HFF-Myc (cell line): ENCODE results near the gene SLIT3.

Experiments
- DNase-seq: peaks from one replicate; pipeline ENCODE4 v3.0.0-alpha.2; 2011; ENCODE audit warnings: low read depth; ENCODE audit errors: extremely low read depth
- H3K4me3 ChIP-seq: replicated peaks from 2 replicates; pipeline ENCODE4 v1.5.1; 2011; ENCODE audit warnings: low read depth, mild to moderate bottlenecking, control low read depth, low read length
- CTCF ChIP-seq: IDR thresholded peaks from 2 replicates; pipeline ENCODE4 v1.5.1; 2012; ENCODE audit warnings: mild to moderate bottlenecking, low read depth, low read length, control low read depth; ENCODE audit errors: missing control alignments

SLIT3 gene

DNA sequence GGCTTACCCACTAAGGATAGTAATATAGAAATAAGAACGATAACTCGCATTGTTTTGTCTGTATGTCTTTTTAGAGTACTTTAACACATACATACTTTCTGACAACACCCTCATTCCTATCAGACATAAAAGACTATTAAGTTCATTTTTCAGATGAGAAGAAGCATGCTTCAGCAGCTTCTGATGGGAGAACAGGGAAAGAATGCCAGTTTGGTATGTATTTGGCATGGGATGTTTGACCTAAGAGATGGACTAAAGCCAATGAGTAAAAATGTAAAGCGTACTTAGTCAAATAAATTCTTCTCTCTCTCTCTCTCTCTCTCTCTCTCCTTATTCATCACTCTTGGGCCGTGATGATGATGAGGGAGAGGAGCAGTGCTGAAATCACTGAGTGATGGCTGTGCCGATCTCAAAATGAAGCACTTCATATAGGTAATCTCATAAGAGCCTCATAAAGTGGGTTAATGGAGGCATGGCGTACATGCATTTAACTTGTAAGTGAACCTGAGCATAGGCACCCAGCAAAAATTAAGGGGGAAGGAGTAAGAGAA is 71.5 kb downstream of the SLIT3 start:
- TF ChIP-seq CTCF = no peak
- no peak overlapping the region for H3K4me3 ChIP-seq
- no peak for DNase-seq

DNA sequence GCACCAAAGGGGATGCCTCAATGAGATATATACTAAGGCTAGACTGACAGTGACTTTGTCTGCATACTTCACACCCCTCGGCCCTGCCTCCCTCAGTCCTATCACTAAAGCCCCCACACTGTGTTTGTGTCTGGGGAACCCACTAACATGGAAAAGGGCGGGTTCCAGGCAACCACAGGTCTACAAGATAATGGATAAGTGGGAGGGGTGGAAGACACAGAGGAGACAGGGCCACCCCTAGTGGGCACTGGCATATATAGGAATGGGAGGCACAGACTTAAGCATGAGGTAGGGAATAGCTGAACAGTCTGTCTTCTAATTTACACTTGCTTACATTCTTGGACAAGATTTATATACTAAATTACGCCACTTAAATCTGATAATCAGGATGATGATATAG is 74.0 kb downstream of the SLIT3 start:
- peak; percentile 8 for TF ChIP-seq CTCF
- H3K4me3 ChIP-seq = no peak overlapping the region
- DNase-seq = no peak

DNA sequence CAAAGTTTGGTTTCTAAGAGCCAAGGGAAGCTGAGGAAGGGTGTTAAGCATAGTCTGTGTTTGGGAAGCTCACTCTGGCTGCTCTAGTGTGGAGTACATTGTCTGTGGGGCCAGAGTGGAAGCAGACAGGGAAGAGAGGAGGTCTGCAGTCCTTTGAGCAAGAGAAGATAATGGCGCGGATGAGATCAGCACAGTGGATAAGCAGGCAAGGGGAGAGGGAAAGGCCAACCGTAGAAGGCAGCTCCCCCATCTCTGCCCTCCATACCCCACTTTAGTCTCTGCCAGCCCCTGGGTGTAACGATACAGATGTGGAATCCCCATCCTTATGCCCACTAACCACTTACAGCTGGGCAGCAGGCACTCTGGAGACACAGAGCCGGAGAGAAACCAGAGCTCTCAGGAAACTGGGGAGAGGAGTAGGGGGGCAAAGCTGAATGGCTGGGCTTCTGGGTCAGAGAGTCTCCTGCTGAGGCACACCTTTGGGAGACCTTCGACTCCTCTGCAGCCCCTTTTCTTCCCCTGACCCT is 75.0 kb downstream of the SLIT3 start:
- TF ChIP-seq CTCF = no peak
- H3K4me3 ChIP-seq = no peak overlapping the region

GRCh38 chr5:169223595-169223953 is 77.4 kb downstream of the SLIT3 start:
- no peak for TF ChIP-seq CTCF
- H3K4me3 ChIP-seq = no peak overlapping the region
- no peak for DNase-seq

More for the DNA sequence above, 75.0 kb downstream of the SLIT3 start:
- no peak for DNase-seq

DNA sequence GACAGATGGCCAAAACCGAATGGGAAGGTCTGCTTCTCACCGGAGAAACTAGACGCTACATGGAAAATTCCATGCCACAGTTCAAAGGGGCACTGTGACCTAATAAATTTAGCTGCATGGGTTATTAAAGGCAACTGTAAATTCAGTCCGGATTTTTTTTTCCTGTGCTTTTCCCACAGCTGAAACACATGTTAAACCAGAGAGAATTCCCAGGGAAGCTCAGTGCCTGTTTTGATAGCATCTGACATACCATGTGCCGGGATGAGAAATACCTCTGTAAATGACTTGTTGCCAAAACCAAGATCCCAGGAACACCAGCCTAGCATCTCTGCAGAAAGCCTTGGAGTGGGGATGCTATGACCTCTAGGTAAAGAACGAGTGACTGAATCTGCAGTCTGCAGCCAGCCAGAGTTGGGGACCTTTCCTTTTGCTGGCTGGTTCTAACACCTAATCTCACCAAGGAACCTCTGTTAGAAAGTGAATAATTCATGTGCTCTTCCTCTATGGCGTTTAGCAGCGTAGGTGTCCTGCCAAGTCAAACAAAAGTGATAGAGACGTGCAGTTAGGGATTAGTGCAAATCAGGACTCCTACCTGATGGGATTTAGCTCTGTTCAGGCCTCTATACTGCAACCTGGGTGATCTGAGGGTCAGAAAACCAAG is 77.9 kb downstream of the SLIT3 start:
- DNase-seq = peak; percentile 35
- no peak overlapping the region for H3K4me3 ChIP-seq
- TF ChIP-seq CTCF = no peak

DNA sequence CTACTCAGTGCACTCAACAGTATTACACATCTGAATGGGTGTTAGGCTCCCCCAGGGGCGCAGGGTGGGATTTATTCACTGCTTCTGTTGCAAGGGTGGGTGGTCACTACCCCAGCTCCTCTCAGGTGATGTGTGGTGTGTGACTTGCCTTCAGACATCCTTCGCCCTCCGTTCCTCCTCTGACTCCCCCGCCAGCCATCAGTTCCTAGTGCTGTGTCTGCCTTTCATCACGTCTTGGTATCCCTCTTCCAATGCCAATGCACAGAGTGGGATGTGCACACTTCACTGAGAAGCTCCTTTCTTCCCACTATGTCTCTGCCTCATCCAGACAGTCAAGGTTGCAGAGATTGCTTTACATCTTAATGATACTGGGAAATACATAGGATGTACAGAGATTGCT is 79.4 kb downstream of the SLIT3 start:
- no peak overlapping the region for H3K4me3 ChIP-seq
- DNase-seq = no peak
- TF ChIP-seq CTCF = no peak
